Caco-2 (cell line): ENCODE results near the gene SNRNP27. TPM values are rescaled to one million over a fixed set of nuclear protein-coding genes. Genes with fewer than 3 reads are reported as not detected.

Experiments used
- BruUV-seq: library from RNA; stranded (reverse); fragments of 400-500 nt; replicated peaks from 2 replicates; lab custom pipeline; 2021; lab: Mats Ljungman, UMichigan
- CTCF ChIA-PET: fragments of 300-600 bp; sonication (Branson Sonifier 250); formaldehyde crosslinking; loops from one replicate; lab custom pipeline; 2022; ENCODE audit warnings: antibody characterized with exemption; lab: Charles Lee
- POLR2A ChIA-PET: fragments of 300-600 bp; sonication (Branson Sonifier 250); formaldehyde crosslinking; loops from one replicate; lab custom pipeline; 2022; ENCODE audit warnings: antibody characterized with exemption; lab: Charles Lee
- DNase-seq, 2 experiments: peaks; one replicate each; pipeline versions ENCODE4 v3.0.0 to v3.0.0-alpha.2; 2020 to 2022
- H3K27me3 ChIP-seq: replicated peaks from 2 replicates; pipeline ENCODE4 v1.6.0; 2011; ENCODE audit warnings: low read length; ENCODE audit not compliant: control insufficient read depth, insufficient read depth
- H3K36me3 ChIP-seq: 2 replicates; pipeline ENCODE4 v1.5.1; 2011; ENCODE audit warnings: low read length; ENCODE audit not compliant: control insufficient read depth, insufficient read depth
- H3K4me1 ChIP-seq: fragments of 250-450 bp; sonication (Bioruptor Pico); 2 replicates; pipeline ENCODE4 v1.5.1; 2020; ENCODE audit warnings: mild to moderate bottlenecking
- H3K4me3 ChIP-seq: 2 replicates; pipeline ENCODE4 v1.5.1; 2011; ENCODE audit warnings: low read depth, mild to moderate bottlenecking, control low read depth, low read length
- H3K9me3 ChIP-seq: fragments of 250-450 bp; sonication (Bioruptor Pico); 2 replicates; pipeline ENCODE4 v1.5.1; 2020; ENCODE audit warnings: mild to moderate bottlenecking, moderate library complexity
- H3K27ac Mint-ChIP-seq: one replicate; pipeline ENCODE4 v1.8.0; 2022; ENCODE audit warnings: mixed read lengths; ENCODE audit not compliant: unreplicated experiment
- H3K27me3 Mint-ChIP-seq: one replicate; pipeline ENCODE4 v1.8.0; 2022; ENCODE audit warnings: mixed read lengths; ENCODE audit not compliant: insufficient read depth, unreplicated experiment
- H3K36me3 Mint-ChIP-seq: one replicate; pipeline ENCODE4 v1.8.0; 2022; ENCODE audit warnings: mild to moderate bottlenecking, mixed read lengths; ENCODE audit not compliant: insufficient read depth, unreplicated experiment
- H3K4me1 Mint-ChIP-seq: one replicate; pipeline ENCODE4 v1.8.0; 2022; ENCODE audit warnings: low read depth, mixed read lengths; ENCODE audit not compliant: unreplicated experiment
- H3K4me3 Mint-ChIP-seq: one replicate; pipeline ENCODE4 v1.8.0; 2022; ENCODE audit warnings: mild to moderate bottlenecking, moderate library complexity, mixed read lengths; ENCODE audit not compliant: unreplicated experiment
- H3K9me3 Mint-ChIP-seq: one replicate; pipeline ENCODE4 v1.8.0; 2022; ENCODE audit warnings: mixed read lengths; ENCODE audit not compliant: unreplicated experiment
- intact Hi-C: fragments of 100-400 bp; cut with micrococcal nuclease; formaldehyde crosslinking; loops from one replicate; pipeline ENCODE4 v1.10.0; 2022; ENCODE audit not compliant: unreplicated experiment
- total RNA-seq: library from RNA; stranded (reverse); gene quantifications from 2 replicates; pipeline ENCODE4 v1.2.3, GENCODE V29; 2022
- TF ChIP-seq, protein P1 (sequence below), 2 experiments: fragments of 200-600 bp in 1 of 2; IDR thresholded peaks; 1 replicate in 1 of 2; 2 replicates in 1 of 2; pipeline versions ENCODE4 v1.5.1 to v1.8.0; 2011 to 2022; ENCODE audit warnings: antibody characterized with exemption in 1 of 2, control low read depth in 1 of 2, inconsistent platforms in 1 of 2, low read depth in 1 of 2, low read length in 1 of 2, mild to moderate bottlenecking in 1 of 2, moderate library complexity in 1 of 2; ENCODE audit not compliant: insufficient read depth in 1 of 2, severe bottlenecking in 1 of 2, unreplicated experiment in 1 of 2

Gene SNRNP27
- total RNA-seq, 1 experiment from 2014 or later: 49.7 TPM

DNA sequence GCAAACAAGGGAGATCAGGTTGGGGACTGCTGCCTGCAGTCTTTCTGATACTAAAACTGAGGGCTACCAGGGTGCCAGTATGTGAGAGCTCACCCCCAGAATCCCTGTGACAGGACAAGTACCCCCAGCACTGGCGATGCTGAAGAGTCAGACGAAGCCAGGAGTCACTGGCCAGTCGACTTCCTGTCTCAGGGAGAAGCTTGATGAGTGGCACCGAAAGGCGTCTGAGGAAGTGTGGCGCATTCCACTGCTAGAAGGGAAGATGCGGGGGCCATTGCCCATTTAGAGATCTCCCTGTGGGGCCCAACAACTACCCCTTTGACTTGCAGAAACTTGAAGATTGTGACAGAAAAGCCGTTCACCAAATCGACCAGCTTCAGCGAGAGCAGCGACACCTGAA lies 43.1 kb downstream of the SNRNP27 start:
- ChIA-PET CTCF (no interaction called here), POLR2A (no interaction called here)
- Histone ChIP-seq H3K27me3 (no peaks in the 10 kb centered on the region), H3K36me3 (peaks cover 4% of the 10 kb centered on the region), H3K9me3 (no peaks in the 10 kb centered on the region), H3K4me1 (peaks cover 23% of the 10 kb centered on the region), H3K4me3 (no peak overlapping the region)
- BruUV-seq: no TSS peak
- H3K9me3 Mint-ChIP-seq: no peaks in the 10 kb centered on the region
- no peak overlapping the region for H3K27ac Mint-ChIP-seq
- TF ChIP-seq, protein P1, sequence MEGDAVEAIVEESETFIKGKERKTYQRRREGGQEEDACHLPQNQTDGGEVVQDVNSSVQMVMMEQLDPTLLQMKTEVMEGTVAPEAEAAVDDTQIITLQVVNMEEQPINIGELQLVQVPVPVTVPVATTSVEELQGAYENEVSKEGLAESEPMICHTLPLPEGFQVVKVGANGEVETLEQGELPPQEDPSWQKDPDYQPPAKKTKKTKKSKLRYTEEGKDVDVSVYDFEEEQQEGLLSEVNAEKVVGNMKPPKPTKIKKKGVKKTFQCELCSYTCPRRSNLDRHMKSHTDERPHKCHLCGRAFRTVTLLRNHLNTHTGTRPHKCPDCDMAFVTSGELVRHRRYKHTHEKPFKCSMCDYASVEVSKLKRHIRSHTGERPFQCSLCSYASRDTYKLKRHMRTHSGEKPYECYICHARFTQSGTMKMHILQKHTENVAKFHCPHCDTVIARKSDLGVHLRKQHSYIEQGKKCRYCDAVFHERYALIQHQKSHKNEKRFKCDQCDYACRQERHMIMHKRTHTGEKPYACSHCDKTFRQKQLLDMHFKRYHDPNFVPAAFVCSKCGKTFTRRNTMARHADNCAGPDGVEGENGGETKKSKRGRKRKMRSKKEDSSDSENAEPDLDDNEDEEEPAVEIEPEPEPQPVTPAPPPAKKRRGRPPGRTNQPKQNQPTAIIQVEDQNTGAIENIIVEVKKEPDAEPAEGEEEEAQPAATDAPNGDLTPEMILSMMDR (IDR thresholded peaks at IDR 0.05; ENCODE audit: insufficient read depth in 1 of 2, low read depth in 1 of 2, low read length in 1 of 2, severe bottlenecking in 1 of 2, unreplicated experiment in 1 of 2): no peak
- H3K27me3 Mint-ChIP-seq: no peaks in the 10 kb centered on the region
- intact Hi-C loops: no loop called here
- no peak for DNase-seq
- H3K4me3 Mint-ChIP-seq: no peak overlapping the region
- peaks cover 25% of the 10 kb centered on the region for H3K4me1 Mint-ChIP-seq
- H3K36me3 Mint-ChIP-seq: peaks cover 50% of the 10 kb centered on the region

DNA sequence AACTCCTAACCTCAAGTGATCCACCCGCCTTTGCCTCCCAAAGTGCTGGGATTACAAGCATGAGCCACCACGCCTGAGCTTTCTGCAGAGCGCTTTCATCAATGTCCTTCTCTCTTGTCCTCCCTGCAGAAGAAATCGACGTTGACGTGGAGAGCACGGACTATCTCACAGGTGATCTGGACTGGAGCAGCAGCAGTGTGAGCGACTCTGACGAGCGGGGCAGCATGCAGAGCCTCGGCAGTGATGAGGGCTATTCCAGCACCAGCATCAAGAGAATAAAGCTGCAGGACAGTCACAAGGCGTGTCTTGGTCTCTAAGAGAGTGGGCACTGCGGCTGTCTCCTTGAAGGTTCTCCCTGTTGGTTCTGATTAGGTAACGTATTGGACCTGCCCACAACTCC lies 44.2 kb downstream of the SNRNP27 start:
- Histone ChIP-seq H3K27me3 (no peaks in the 10 kb centered on the region), H3K9me3 (no peaks in the 10 kb centered on the region), H3K4me1 (peaks cover 23% of the 10 kb centered on the region), H3K4me3 (no peak overlapping the region), H3K36me3 (peaks cover 3% of the 10 kb centered on the region)
- Mint-ChIP-seq H3K27ac (no peak overlapping the region), H3K9me3 (no peaks in the 10 kb centered on the region), H3K4me3 (no peak overlapping the region), H3K36me3 (peaks cover 54% of the 10 kb centered on the region), H3K27me3 (no peaks in the 10 kb centered on the region), H3K4me1 (peaks cover 21% of the 10 kb centered on the region)
- no TSS peak for BruUV-seq
- TF ChIP-seq, protein P1 (IDR thresholded peaks at IDR 0.05; ENCODE audit: insufficient read depth in 1 of 2, low read depth in 1 of 2, low read length in 1 of 2, severe bottlenecking in 1 of 2, unreplicated experiment in 1 of 2): no peak
- DNase-seq: no peak
- ChIA-PET POLR2A (interaction anchor here (1.3 kb wide), 1 partner anchor 24 kb away, joined by 4 read pairs; no protein-coding TSS in a partner anchor), CTCF (no interaction called here)
- intact Hi-C loops: no loop called here

DNA sequence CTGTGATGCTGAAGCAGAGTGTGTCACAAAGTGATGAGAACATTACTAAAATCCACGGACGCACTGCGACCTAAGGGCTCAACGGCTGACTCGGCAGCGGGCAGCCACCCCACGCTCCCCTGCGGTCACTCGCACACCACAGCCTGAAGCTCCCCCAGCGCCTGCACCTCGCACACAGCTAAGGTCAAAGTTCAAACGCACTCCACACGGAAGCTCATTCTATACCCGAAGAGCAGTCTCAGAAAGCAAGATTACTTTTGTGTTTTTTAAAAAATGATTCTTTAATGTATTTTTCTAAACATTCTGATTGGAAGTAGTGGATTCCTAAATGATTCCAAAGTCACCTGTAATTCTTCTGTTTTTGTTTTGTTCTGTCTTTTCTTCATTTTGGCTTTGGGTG lies 46.0 kb downstream of the SNRNP27 start:
- H3K27ac Mint-ChIP-seq: no peak overlapping the region
- H3K4me3 Mint-ChIP-seq: no peak overlapping the region
- ChIA-PET CTCF (no interaction called here), POLR2A (interaction anchor here (0.8 kb wide), 1 partner anchor 131 kb away, joined by 3 read pairs; no protein-coding TSS in a partner anchor)
- peaks cover 3% of the 10 kb centered on the region for H3K36me3 ChIP-seq
- intact Hi-C loops: no loop called here
- TF ChIP-seq, protein P1 (IDR thresholded peaks at IDR 0.05; ENCODE audit: insufficient read depth in 1 of 2, low read depth in 1 of 2, low read length in 1 of 2, severe bottlenecking in 1 of 2, unreplicated experiment in 1 of 2): no peak
- no peaks in the 10 kb centered on the region for H3K9me3 Mint-ChIP-seq
- H3K4me1 Mint-ChIP-seq: peaks cover 8% of the 10 kb centered on the region
- BruUV-seq: no TSS peak
- DNase-seq: no peak
- no peaks in the 10 kb centered on the region for H3K27me3 ChIP-seq
- peaks cover 7% of the 10 kb centered on the region for H3K4me1 ChIP-seq
- H3K27me3 Mint-ChIP-seq: no peaks in the 10 kb centered on the region
- no peak overlapping the region for H3K4me3 ChIP-seq
- H3K9me3 ChIP-seq: no peaks in the 10 kb centered on the region
- H3K36me3 Mint-ChIP-seq: peaks cover 58% of the 10 kb centered on the region
